Type B pancreatic cell (in vitro differentiated cells): ENCODE data around the gene PEAK3. TPM values are rescaled to one million over a fixed set of nuclear protein-coding genes. Genes with fewer than 3 reads are reported as not detected.
"Not testable (repeated sequence)": the region's sequence is repeated elsewhere in the genome, so short reads cannot be mapped to it uniquely, and the experiment has no call there.

Source experiments
- DNase-seq: peaks from one replicate; pipeline ENCODE4 v3.0.0; 2021; ENCODE audit warnings: mixed read lengths; ENCODE audit not compliant: unreplicated experiment; ENCODE audit errors: extremely low spot score
- H3K27ac Mint-ChIP-seq: 2 replicates; pipeline ENCODE4 v1.8.0; 2021; ENCODE audit warnings: mild to moderate bottlenecking, mixed read lengths
- H3K27me3 Mint-ChIP-seq: 2 replicates; pipeline ENCODE4 v1.8.0; 2021; ENCODE audit warnings: mixed read lengths
- H3K36me3 Mint-ChIP-seq: 2 replicates; pipeline ENCODE4 v1.8.0; 2021; ENCODE audit warnings: mixed read lengths
- H3K4me1 Mint-ChIP-seq: one replicate; pipeline ENCODE4 v1.8.0; 2021; ENCODE audit warnings: mixed read lengths; ENCODE audit not compliant: unreplicated experiment
- H3K4me3 Mint-ChIP-seq: 2 replicates; pipeline ENCODE4 v1.8.0; 2021; ENCODE audit warnings: mild to moderate bottlenecking, mixed read lengths
- H3K9me3 Mint-ChIP-seq: 2 replicates; pipeline ENCODE4 v1.8.0; 2021; ENCODE audit warnings: mixed read lengths
- total RNA-seq: library from RNA; stranded (reverse); gene quantifications from 2 replicates; pipeline ENCODE4 v1.2.1, GENCODE V29; 2021; ENCODE audit warnings: low replicate concordance
- TF ChIP-seq, protein P1 (sequence below): fragments of 200-600 bp; sonication (generic); conservative IDR thresholded peaks from 2 replicates; pipeline ENCODE4 v1.5.0; 2021; ENCODE audit warnings: antibody characterized with exemption, mild to moderate bottlenecking

PEAK3 gene
- total RNA-seq, 1 donor from 2014 or later: not detected

DNA sequence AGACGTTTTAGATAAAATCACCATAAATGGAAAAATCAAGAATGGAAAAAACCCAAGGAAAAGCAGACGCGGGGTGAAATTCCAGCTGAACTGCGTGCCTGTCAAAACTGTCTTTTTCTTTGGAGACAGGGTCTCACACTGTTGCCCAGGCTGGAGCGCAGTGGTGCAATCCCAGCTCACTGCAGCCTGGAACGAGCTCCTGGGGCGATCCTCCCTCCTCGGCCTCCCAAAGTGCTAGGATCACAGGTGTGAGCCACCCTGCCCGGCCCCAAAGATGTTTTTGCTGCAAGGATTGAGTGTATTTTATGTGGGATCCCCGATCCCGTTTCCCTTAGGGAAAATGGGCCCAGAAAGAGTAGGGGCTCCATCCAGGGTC is 875 bp upstream of the PEAK3 start:
- peak overlapping the region; percentile 44 for H3K4me3 Mint-ChIP-seq
- no peaks in the 10 kb centered on the region for H3K9me3 Mint-ChIP-seq
- H3K4me1 Mint-ChIP-seq: peaks cover 5% of the 10 kb centered on the region
- DNase-seq: no peak
- TF ChIP-seq, protein P1, sequence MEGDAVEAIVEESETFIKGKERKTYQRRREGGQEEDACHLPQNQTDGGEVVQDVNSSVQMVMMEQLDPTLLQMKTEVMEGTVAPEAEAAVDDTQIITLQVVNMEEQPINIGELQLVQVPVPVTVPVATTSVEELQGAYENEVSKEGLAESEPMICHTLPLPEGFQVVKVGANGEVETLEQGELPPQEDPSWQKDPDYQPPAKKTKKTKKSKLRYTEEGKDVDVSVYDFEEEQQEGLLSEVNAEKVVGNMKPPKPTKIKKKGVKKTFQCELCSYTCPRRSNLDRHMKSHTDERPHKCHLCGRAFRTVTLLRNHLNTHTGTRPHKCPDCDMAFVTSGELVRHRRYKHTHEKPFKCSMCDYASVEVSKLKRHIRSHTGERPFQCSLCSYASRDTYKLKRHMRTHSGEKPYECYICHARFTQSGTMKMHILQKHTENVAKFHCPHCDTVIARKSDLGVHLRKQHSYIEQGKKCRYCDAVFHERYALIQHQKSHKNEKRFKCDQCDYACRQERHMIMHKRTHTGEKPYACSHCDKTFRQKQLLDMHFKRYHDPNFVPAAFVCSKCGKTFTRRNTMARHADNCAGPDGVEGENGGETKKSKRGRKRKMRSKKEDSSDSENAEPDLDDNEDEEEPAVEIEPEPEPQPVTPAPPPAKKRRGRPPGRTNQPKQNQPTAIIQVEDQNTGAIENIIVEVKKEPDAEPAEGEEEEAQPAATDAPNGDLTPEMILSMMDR: no peak
- H3K27me3 Mint-ChIP-seq: peaks cover 44% of the 10 kb centered on the region
- H3K36me3 Mint-ChIP-seq: no peaks in the 10 kb centered on the region
- H3K27ac Mint-ChIP-seq: peak overlapping the region; percentile 28

- not testable (repeated sequence) for DNase-seq, H3K4me1 Mint-ChIP-seq, H3K36me3 Mint-ChIP-seq, H3K27ac Mint-ChIP-seq, H3K9me3 Mint-ChIP-seq, H3K4me3 Mint-ChIP-seq
- peaks cover 34% of the 10 kb centered on the region for H3K27me3 Mint-ChIP-seq
Observed at GRCh38 chr19:2281265-2282061, 512 bp downstream of the PEAK3 start.

DNA sequence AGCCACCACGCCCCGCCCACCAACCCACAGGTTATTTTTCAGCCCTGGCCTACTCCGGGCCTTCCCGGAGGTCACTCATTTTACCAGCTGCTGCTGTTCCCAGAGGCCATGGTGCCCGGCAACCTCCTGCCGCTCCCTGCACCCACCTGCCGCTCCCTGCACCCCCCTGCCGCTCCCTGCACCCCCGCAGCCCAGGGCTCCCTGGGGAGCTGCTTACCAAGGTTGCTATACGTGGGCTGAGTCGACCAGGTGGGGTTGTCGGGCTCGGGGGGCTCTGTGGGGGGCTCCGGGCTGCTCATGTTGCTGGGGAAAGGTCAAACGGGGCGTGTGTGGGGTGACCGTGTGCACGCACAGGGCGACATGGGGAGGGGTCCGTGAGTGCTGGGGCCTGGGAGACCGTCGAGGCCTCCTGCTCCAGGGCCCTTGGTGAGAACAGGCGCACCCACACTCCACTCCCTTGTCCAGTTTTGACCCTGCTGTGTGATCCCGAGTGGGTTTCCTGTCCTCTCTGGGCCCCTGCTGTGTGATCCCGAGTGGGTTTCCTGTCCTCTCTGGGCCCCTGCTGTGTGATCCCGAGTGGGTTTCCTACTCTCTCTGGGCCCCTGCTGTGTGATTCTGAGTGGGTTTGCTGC is 1.2 kb downstream of the PEAK3 start:
- H3K36me3 Mint-ChIP-seq: no peaks in the 10 kb centered on the region
- peaks cover 5% of the 10 kb centered on the region for H3K4me1 Mint-ChIP-seq
- H3K27ac Mint-ChIP-seq: no peak overlapping the region
- no peak for DNase-seq
- no peaks in the 10 kb centered on the region for H3K9me3 Mint-ChIP-seq
- peaks cover 28% of the 10 kb centered on the region for H3K27me3 Mint-ChIP-seq
- TF ChIP-seq, protein P1: no peak
- no peak overlapping the region for H3K4me3 Mint-ChIP-seq

- TF ChIP-seq, protein P1: no peak
- Mint-ChIP-seq H3K4me1 (peaks cover 17% of the 10 kb centered on the region), H3K4me3 (no peak overlapping the region), H3K9me3 (no peaks in the 10 kb centered on the region), H3K27me3 (peaks cover 15% of the 10 kb centered on the region), H3K27ac (no peak overlapping the region), H3K36me3 (peaks cover 11% of the 10 kb centered on the region)
- no peak for DNase-seq
Observed at GRCh38 chr19:2278459-2279158, 3.4 kb downstream of the PEAK3 start.

- H3K27ac Mint-ChIP-seq: peak overlapping the region; percentile 55
- no peaks in the 10 kb centered on the region for H3K9me3 Mint-ChIP-seq
- H3K27me3 Mint-ChIP-seq: peaks cover 6% of the 10 kb centered on the region
- H3K4me1 Mint-ChIP-seq: peaks cover 12% of the 10 kb centered on the region
- peak overlapping the region; percentile 25 for H3K4me3 Mint-ChIP-seq
- TF ChIP-seq, protein P1: no peak
- no peak for DNase-seq
- peaks cover 11% of the 10 kb centered on the region for H3K36me3 Mint-ChIP-seq
Observed at GRCh38 chr19:2277138-2277537, 4.8 kb downstream of the PEAK3 start.
